WI38 (cell line): ENCODE data around the gene THSD4.

Experiments used
- H3K4me3 ChIP-seq: 2 replicates; pipeline ENCODE4 v1.5.1; 2011; ENCODE audit warnings: low read depth, mild to moderate bottlenecking, control low read depth, low read length
- CTCF ChIP-seq: IDR thresholded peaks from 2 replicates; pipeline ENCODE4 v1.5.1; 2012; ENCODE audit warnings: low read depth, mild to moderate bottlenecking, control low read depth, low read length

The THSD4 gene

GRCh38 chr15:71790081-71790480 is 674.8 kb downstream of the THSD4 start:
- no peak for TF ChIP-seq CTCF
- H3K4me3 ChIP-seq, result no peak overlapping the region

- no peak for TF ChIP-seq CTCF
- H3K4me3 ChIP-seq, result no peak overlapping the region
Observed at GRCh38 chr15:71791975-71792374, 676.7 kb downstream of the THSD4 start.

GRCh38 chr15:71792521-71792920 is 677.2 kb downstream of the THSD4 start:
- H3K4me3 ChIP-seq, result no peak overlapping the region
- TF ChIP-seq CTCF, result no peak

- no peak overlapping the region for H3K4me3 ChIP-seq
- TF ChIP-seq CTCF, result no peak
Observed at GRCh38 chr15:71798641-71799040, 683.4 kb downstream of the THSD4 start.

- no peak for TF ChIP-seq CTCF
- H3K4me3 ChIP-seq, result no peak overlapping the region
Observed at GRCh38 chr15:71800190-71800589, 684.9 kb downstream of the THSD4 start.

GRCh38 chr15:71800835-71801745 is 685.8 kb downstream of the THSD4 start:
- H3K4me3 ChIP-seq, result no peak overlapping the region
- peak; percentile 66 for TF ChIP-seq CTCF

- no peak for TF ChIP-seq CTCF
Observed at GRCh38 chr15:71801935-71802655, 686.8 kb downstream of the THSD4 start.

More at GRCh38 chr15:71801935-71802655, 686.8 kb downstream of the THSD4 start:
- H3K4me3 ChIP-seq, result no peak overlapping the region
